Stimulated activated CD8-positive, alpha-beta memory T cell treated with anti-CD3 and anti-CD28 coated beads, Interleukin-15, amount 100 ng/mL, for 4 hours (primary cell): ENCODE measurements around the gene SMC1B.
"Not testable (repeated sequence)": the region's sequence is repeated elsewhere in the genome, so short reads cannot be mapped to it uniquely, and the experiment has no call there.

Experiments used
- DNase-seq, 2 donors: peaks; one replicate each; pipeline ENCODE4 v3.0.0-alpha.2; 2020; ENCODE audit warnings: low read depth in 2 of 2

SMC1B gene

GRCh38 chr22:45302751-45303150, 110.6 kb downstream of the SMC1B start:
- DNase-seq = no peak

GRCh38 chr22:45298934-45299505, 114.4 kb downstream of the SMC1B start:
- no peak for DNase-seq

- DNase-seq = no peak
These were observed 116.6 kb downstream of the SMC1B start for GRCh38 chr22:45296628-45297297.

- no peak for DNase-seq
These were observed 117.9 kb downstream of the SMC1B start for GRCh38 chr22:45295492-45295891.

GRCh38 chr22:45295004-45295403, 118.4 kb downstream of the SMC1B start:
- DNase-seq = not testable (repeated sequence)
